Spleen (tissue), 7 donors: ENCODE results near the gene NHEJ1.

Experiments
- CTCF ChIP-seq, 11 experiments: fragments of 200-600 bp in 7 of 11; fragments of 450-650 bp in 4 of 11; sonication (generic) in 4 of 11; IDR thresholded peaks in 8 of 11; conservative IDR thresholded peaks in 3 of 11; 1 replicate in 7 of 11; 2 replicates in 4 of 11; pipeline versions ENCODE4 v1.4.0 to v1.8.0; 2016 to 2021; ENCODE audit warnings: antibody characterized with exemption in 11 of 11, inconsistent platforms in 4 of 11, mild to moderate bottlenecking in 1 of 11
- POLR2A ChIP-seq, 3 donors: fragments of 450-650 bp; IDR thresholded peaks; one replicate each; pipeline ENCODE4 v1.5.1; 2017; ENCODE audit warnings: antibody characterized with exemption in 3 of 3, mild to moderate bottlenecking in 1 of 3
- donor health status: DM: no; HTN: no; CAD: no; lungs with moderate emphysema.
- donor health status: DM: no; HTN: no; CAD: no.
- donor health status: DM: no; HTN: no; CAD: no.

- no peak for TF ChIP-seq CTCF (IDR thresholded peaks at IDR 0.05 in 8 of 11, conservative IDR thresholded peaks at IDR 0.05 in 3 of 11)
- TF ChIP-seq POLR2A (IDR thresholded peaks at IDR 0.05) = no peak
These were observed 40.5 kb downstream of the NHEJ1 start for GRCh38 chr2:219120082-219120481.
